Gastrocnemius medialis (tissue), 4 donors: ENCODE data around the gene BTBD16. TPM values are rescaled to one million over a fixed set of nuclear protein-coding genes. Genes with fewer than 3 reads are reported as not detected.

Experiments
- ATAC-seq, 2 donors: fragments of 150-250 bp; one replicate each; pipeline ENCODE4 v1.9.1; 2016
- DNase-seq, 2 donors: peaks; one replicate each; pipeline ENCODE4 v3.0.0-alpha.2; 2019
- H3K27ac ChIP-seq, 4 donors: fragments of 200-600 bp; sonication (generic); 1 replicate in 1 of 4; 2 replicates in 3 of 4; pipeline ENCODE4 v1.5.1; 2016 to 2018; ENCODE audit warnings: mild to moderate bottlenecking in 2 of 4, moderate library complexity in 1 of 4
- H3K27me3 ChIP-seq, 3 donors: fragments of 200-600 bp; sonication (generic) in 2 of 3; 1 replicate in 1 of 3; 2 replicates in 2 of 3; pipeline versions ENCODE4 v1.5.1 to v1.6.0; 2016 to 2019; ENCODE audit warnings: mild to moderate bottlenecking in 1 of 3, moderate library complexity in 1 of 3
- H3K36me3 ChIP-seq, 2 donors: fragments of 200-600 bp; sonication (generic) in 1 of 2; one replicate each; pipeline ENCODE4 v1.5.1; 2017 to 2018
- H3K4me1 ChIP-seq, 2 donors: fragments of 200-600 bp; sonication (generic) in 1 of 2; one replicate each; pipeline ENCODE4 v1.5.1; 2016 to 2017; ENCODE audit warnings: mild to moderate bottlenecking in 2 of 2
- H3K4me3 ChIP-seq, 4 donors: fragments of 200-600 bp; sonication (generic) in 3 of 4; 1 replicate in 1 of 4; 2 replicates in 3 of 4; pipeline ENCODE4 v1.5.1; 2016 to 2019; ENCODE audit warnings: mild to moderate bottlenecking in 2 of 4
- H3K9me3 ChIP-seq, 3 donors: fragments of 200-600 bp; sonication (generic) in 2 of 3; 1 replicate in 1 of 3; 2 replicates in 2 of 3; pipeline ENCODE4 v1.5.1; 2016 to 2019
- POLR2A ChIP-seq, 2 donors: fragments of 450-650 bp; IDR thresholded peaks; one replicate each; pipeline ENCODE4 v1.6.1; 2017; ENCODE audit warnings: antibody characterized with exemption in 2 of 2, mild to moderate bottlenecking in 2 of 2, moderate library complexity in 2 of 2
- in situ Hi-C, 4 donors: fragments of 200-750 bp; cut with MboI; loops; one replicate each; pipeline versions ENCODE4 v1.15.0 to v1.8.0; 2017; ENCODE audit warnings: low sequenced_read_pairs in 4 of 4
- intact Hi-C: fragments of 100-400 bp; cut with DNase I; formaldehyde crosslinking; loops from one replicate; pipeline ENCODE4 v1.15.1; 2023; ENCODE audit warnings: low total_unique reads
- total RNA-seq, 4 donors: library from RNA; depleted of rRNA; stranded (reverse); fragments of >200 nt; gene quantifications; one replicate each; pipeline versions ENCODE4 v1.1.0 to v1.2.3, GENCODE V29; 2016
- TF ChIP-seq, protein P1 (sequence below), 5 experiments: fragments of 450-650 bp in 3 of 5; fragments of 200-600 bp in 2 of 5; sonication (generic) in 2 of 5; IDR thresholded peaks in 4 of 5; conservative IDR thresholded peaks in 1 of 5; 1 replicate in 4 of 5; 2 replicates in 1 of 5; pipeline ENCODE4 v1.5.1; 2016 to 2019; ENCODE audit warnings: antibody characterized with exemption in 5 of 5, mild to moderate bottlenecking in 3 of 5, moderate library complexity in 3 of 5

BTBD16 gene
- total RNA-seq, 4 donors from 2014 or later = 0.46 to 0.55 TPM; not detected in 2

DNA sequence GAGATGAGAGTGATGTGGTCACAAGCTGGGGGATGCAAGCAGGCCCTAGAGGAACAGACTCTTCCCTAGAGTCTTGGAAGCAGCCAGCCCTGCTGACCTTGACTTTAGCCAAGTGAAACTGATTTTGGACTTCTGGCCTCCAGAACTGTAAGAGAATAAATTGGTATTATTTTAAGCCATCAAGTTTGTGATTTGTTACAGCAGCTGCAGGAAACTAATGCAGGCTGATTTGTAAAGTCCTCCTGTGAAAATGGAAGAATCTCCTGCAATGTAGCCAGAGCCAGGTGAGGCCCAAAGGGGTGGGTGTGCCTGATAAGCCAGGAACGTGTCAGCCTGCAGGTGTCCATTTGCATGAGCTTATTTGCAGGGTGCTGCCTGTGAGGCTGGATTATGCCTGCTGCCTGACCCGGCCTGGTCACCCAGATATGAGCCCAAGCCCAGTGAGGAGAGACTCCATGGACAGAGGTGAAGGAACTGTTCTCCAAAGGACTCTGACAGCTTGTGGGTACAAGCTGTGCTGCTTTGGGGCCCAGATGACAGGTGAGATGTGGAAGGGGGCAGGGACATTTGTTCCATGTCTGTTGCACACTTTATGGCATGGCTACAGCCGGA is 78.8 kb downstream of the BTBD16 start:
- H3K27ac ChIP-seq = no peak overlapping the region
- in situ Hi-C loops = loop anchor here in 3 of 4 donors (10.0 kb wide), 2 partner anchors 85 to 215 kb away; partner anchors contain the start of gene DMBT1 (in 2 of the 3)
- H3K27me3 ChIP-seq = no peaks in the 10 kb centered on the region
- H3K9me3 ChIP-seq = no peaks in the 10 kb centered on the region
- intact Hi-C loops = no loop called here
- H3K36me3 ChIP-seq = no peaks in the 10 kb centered on the region
- DNase-seq = no peak
- H3K4me1 ChIP-seq = no peaks in the 10 kb centered on the region
- no peak for ATAC-seq
- H3K4me3 ChIP-seq = no peak overlapping the region
- TF ChIP-seq, protein P1, sequence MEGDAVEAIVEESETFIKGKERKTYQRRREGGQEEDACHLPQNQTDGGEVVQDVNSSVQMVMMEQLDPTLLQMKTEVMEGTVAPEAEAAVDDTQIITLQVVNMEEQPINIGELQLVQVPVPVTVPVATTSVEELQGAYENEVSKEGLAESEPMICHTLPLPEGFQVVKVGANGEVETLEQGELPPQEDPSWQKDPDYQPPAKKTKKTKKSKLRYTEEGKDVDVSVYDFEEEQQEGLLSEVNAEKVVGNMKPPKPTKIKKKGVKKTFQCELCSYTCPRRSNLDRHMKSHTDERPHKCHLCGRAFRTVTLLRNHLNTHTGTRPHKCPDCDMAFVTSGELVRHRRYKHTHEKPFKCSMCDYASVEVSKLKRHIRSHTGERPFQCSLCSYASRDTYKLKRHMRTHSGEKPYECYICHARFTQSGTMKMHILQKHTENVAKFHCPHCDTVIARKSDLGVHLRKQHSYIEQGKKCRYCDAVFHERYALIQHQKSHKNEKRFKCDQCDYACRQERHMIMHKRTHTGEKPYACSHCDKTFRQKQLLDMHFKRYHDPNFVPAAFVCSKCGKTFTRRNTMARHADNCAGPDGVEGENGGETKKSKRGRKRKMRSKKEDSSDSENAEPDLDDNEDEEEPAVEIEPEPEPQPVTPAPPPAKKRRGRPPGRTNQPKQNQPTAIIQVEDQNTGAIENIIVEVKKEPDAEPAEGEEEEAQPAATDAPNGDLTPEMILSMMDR (IDR thresholded peaks at IDR 0.05 in 4 of 5, conservative IDR thresholded peaks at IDR 0.05 in 1 of 5) = no peak

GRCh38 chr10:122350893-122351292 is 79.8 kb downstream of the BTBD16 start:
- DNase-seq (no peak), ATAC-seq (no peak)
- in situ Hi-C loops (no loop called here), intact Hi-C loops (no loop called here)
- TF ChIP-seq, protein P1 (IDR thresholded peaks at IDR 0.05 in 4 of 5, conservative IDR thresholded peaks at IDR 0.05 in 1 of 5) = no peak
- TF ChIP-seq POLR2A (IDR thresholded peaks at IDR 0.05) = no peak
- no peaks in the 10 kb centered on the region for H3K4me1 ChIP-seq
- H3K9me3 ChIP-seq = no peaks in the 10 kb centered on the region
- H3K27me3 ChIP-seq = no peaks in the 10 kb centered on the region
- no peak overlapping the region for H3K27ac ChIP-seq
- no peak overlapping the region for H3K4me3 ChIP-seq
- H3K36me3 ChIP-seq = no peaks in the 10 kb centered on the region

- Histone ChIP-seq H3K27me3 (no peaks in the 10 kb centered on the region), H3K27ac (no peak overlapping the region), H3K9me3 (no peaks in the 10 kb centered on the region), H3K36me3 (no peaks in the 10 kb centered on the region), H3K4me1 (no peaks in the 10 kb centered on the region), H3K4me3 (no peak overlapping the region)
- in situ Hi-C loops (no loop called here), intact Hi-C loops (no loop called here)
- TF ChIP-seq, protein P1 (IDR thresholded peaks at IDR 0.05 in 4 of 5, conservative IDR thresholded peaks at IDR 0.05 in 1 of 5) = no peak
- no peak for TF ChIP-seq POLR2A (IDR thresholded peaks at IDR 0.05)
- DNase-seq (no peak), ATAC-seq (no peak)
These were observed 81.9 kb downstream of the BTBD16 start for GRCh38 chr10:122352817-122353525.

DNA sequence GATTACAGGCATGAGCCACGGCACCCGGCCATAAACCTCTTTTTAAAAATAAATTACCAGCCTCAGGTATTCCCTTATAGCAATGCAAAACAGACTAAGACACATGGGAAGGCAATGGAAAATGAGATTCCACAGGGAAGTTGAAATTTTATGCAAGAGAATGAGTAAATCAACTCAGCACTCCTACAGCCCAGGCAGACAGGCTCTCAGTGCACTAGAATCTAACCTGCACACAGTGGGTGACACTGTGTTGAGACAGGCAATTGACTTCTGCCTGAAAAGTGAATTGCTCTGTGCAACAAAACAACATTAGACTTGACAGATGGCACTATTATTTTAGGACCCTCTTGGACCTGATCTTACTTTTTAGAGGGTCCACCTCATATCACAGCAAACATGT is 83.3 kb downstream of the BTBD16 start:
- Histone ChIP-seq H3K27me3 (no peaks in the 10 kb centered on the region), H3K36me3 (no peaks in the 10 kb centered on the region), H3K4me3 (no peak overlapping the region), H3K9me3 (no peaks in the 10 kb centered on the region), H3K27ac (no peak overlapping the region), H3K4me1 (no peaks in the 10 kb centered on the region)
- TF ChIP-seq, protein P1 (IDR thresholded peaks at IDR 0.05 in 4 of 5, conservative IDR thresholded peaks at IDR 0.05 in 1 of 5) = no peak
- TF ChIP-seq POLR2A (IDR thresholded peaks at IDR 0.05) = no peak
- intact Hi-C loops (no loop called here), in situ Hi-C loops (no loop called here)
- DNase-seq (no peak), ATAC-seq (no peak)
